PFSK-1 (cell line): ENCODE results near the gene STK35.

Experiments used
- FOXP2 ChIP-seq: optimal IDR thresholded peaks from 2 replicates; pipeline ENCODE3; 2011; ENCODE audit warnings: borderline replicate concordance, control low read depth, inconsistent platforms; ENCODE audit not compliant: insufficient read depth; ENCODE audit errors: extremely low read length, extremely low read depth
- POLR2AphosphoS5 ChIP-seq: IDR thresholded peaks from 2 replicates; pipeline ENCODE4 v1.6.1; 2012; ENCODE audit warnings: low read depth, mild to moderate bottlenecking, control low read depth, low read length, moderate library complexity
- SIN3A ChIP-seq: IDR thresholded peaks from 2 replicates; pipeline ENCODE4 v1.6.1; 2012; ENCODE audit warnings: mild to moderate bottlenecking, low read length, moderate library complexity, borderline replicate concordance; ENCODE audit not compliant: insufficient read depth
- TAF1 ChIP-seq: IDR thresholded peaks from 2 replicates; pipeline ENCODE4 v1.6.1; 2012; ENCODE audit warnings: low read length, control low read depth, borderline replicate concordance; ENCODE audit not compliant: insufficient read depth
- TF ChIP-seq, protein P1 (sequence below), 2 experiments: IDR thresholded peaks; 2 replicates each; pipeline versions ENCODE4 v1.6.1 to v1.8.0; 2011 to 2012; ENCODE audit warnings: low read depth in 2 of 2, low read length in 2 of 2, control low read depth in 1 of 2, inconsistent platforms in 1 of 2, mild to moderate bottlenecking in 1 of 2, moderate library complexity in 1 of 2; ENCODE audit not compliant: insufficient read depth in 1 of 2

STK35 gene

DNA sequence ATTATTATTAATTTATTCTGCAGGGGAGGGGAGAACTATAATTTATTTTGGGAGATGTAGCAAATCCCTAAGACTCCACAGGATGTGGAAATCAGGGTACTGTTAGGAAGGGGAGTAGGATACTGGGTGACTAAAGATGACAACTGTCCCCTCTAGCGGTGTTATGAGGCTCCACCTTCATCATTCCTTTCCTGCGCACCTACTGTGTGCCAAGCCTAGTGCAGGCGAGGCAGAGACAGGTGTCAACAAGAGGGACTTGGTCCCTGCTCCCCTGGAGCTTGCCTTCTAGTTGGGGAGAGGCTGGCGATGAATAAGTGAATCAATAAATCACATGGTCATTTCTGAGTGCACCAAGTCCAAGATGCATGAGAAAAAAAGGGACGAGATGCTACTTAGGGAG, 65.5 kb downstream of the STK35 start:
- TF ChIP-seq FOXP2, result no peak
- TF ChIP-seq TAF1, result no peak
- TF ChIP-seq, protein P1, sequence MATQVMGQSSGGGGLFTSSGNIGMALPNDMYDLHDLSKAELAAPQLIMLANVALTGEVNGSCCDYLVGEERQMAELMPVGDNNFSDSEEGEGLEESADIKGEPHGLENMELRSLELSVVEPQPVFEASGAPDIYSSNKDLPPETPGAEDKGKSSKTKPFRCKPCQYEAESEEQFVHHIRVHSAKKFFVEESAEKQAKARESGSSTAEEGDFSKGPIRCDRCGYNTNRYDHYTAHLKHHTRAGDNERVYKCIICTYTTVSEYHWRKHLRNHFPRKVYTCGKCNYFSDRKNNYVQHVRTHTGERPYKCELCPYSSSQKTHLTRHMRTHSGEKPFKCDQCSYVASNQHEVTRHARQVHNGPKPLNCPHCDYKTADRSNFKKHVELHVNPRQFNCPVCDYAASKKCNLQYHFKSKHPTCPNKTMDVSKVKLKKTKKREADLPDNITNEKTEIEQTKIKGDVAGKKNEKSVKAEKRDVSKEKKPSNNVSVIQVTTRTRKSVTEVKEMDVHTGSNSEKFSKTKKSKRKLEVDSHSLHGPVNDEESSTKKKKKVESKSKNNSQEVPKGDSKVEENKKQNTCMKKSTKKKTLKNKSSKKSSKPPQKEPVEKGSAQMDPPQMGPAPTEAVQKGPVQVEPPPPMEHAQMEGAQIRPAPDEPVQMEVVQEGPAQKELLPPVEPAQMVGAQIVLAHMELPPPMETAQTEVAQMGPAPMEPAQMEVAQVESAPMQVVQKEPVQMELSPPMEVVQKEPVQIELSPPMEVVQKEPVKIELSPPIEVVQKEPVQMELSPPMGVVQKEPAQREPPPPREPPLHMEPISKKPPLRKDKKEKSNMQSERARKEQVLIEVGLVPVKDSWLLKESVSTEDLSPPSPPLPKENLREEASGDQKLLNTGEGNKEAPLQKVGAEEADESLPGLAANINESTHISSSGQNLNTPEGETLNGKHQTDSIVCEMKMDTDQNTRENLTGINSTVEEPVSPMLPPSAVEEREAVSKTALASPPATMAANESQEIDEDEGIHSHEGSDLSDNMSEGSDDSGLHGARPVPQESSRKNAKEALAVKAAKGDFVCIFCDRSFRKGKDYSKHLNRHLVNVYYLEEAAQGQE (IDR thresholded peaks at IDR 0.05; ENCODE audit: insufficient read depth in 1 of 2, low read depth in 2 of 2, low read length in 2 of 2), result no peak
- TF ChIP-seq POLR2AphosphoS5, result no peak
- TF ChIP-seq SIN3A, result no peak

DNA sequence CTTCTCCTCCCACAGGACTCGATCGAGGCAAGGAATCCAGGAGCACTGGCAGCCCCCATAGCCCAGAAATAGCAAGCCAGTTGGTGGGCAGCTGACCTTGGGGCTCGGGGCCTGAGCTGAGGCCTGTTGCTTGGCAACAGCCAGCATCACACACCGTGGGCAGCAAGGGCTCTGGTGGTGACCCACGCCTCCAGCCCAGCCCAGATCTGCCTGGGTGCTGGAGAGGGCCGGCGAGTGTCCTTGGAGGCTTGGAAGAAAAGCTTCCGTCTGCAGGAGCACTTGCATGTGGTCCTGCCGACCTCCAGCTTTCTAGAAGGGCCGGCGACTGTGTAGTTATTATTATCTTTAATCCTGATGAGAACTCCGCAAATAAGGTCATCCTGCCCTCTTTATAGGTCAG, 67.3 kb downstream of the STK35 start:
- TF ChIP-seq SIN3A (no peak), POLR2AphosphoS5 (no peak), FOXP2 (no peak), TAF1 (no peak)
- TF ChIP-seq, protein P1 (IDR thresholded peaks at IDR 0.05; ENCODE audit: insufficient read depth in 1 of 2, low read depth in 2 of 2, low read length in 2 of 2), result no peak

DNA sequence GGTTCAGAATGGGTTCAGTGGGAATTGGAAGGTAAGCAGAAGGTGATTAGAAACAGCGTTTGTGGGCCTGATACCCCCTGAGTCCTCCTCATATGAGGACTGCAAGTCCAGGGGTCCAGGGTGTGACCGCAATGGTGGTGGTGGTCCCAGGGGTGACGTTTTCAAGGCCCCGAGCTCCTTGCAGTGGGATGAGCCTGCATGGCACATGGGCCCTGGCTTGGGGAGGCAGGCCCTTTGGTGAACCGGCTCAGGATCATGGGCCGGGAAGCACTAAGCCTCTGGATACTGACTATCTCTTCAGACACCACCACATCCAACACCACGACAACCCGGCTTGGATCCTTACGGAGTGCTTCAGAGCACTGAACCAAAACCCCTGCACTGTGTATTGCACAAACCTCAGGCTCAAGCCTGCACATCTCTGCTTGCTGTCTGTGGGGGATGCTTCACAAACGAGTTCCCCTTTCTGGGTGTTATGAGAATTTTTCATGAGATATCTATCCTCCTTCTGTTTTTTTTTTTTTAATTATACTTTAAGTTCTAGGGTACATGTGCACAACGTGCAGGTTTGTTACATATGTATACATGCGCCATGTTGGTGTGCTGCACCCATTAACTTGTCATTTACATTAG, 67.9 kb downstream of the STK35 start:
- no peak for TF ChIP-seq TAF1
- no peak for TF ChIP-seq SIN3A
- no peak for TF ChIP-seq FOXP2
- TF ChIP-seq, protein P1 (IDR thresholded peaks at IDR 0.05; ENCODE audit: insufficient read depth in 1 of 2, low read depth in 2 of 2, low read length in 2 of 2), result no peak
- TF ChIP-seq POLR2AphosphoS5, result no peak

GRCh38 chr20:2170404-2170803, 68.8 kb downstream of the STK35 start:
- TF ChIP-seq, protein P1 (IDR thresholded peaks at IDR 0.05; ENCODE audit: insufficient read depth in 1 of 2, low read depth in 2 of 2, low read length in 2 of 2), result no peak
- TF ChIP-seq FOXP2 (no peak), TAF1 (no peak)

DNA sequence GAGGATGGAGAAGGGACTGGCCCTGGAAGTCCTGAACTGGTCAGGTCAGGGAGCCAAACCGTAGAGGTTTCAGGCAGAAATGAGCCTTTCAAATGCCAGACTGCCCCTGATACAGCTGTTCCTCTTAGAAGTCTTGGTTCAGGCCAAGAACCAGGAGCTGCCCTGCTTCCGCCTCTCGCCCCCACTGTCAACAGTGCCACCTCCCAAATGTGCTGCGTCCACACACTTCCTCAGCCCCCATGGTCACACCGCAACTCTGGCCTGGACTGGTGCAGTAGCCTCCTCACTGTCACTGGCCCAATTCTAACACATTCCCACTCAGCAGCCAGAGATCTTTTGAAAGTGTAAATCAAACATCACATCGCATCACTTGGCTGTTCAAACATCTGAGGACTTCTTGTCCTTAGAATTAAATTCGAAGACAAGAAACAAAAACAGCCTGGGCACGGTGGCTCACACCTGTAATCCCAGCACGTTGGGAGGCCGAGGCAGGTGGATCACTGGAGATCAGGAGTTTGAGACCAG, 69.7 kb downstream of the STK35 start:
- no peak for TF ChIP-seq FOXP2
- TF ChIP-seq, protein P1 (IDR thresholded peaks at IDR 0.05; ENCODE audit: insufficient read depth in 1 of 2, low read depth in 2 of 2, low read length in 2 of 2), result no peak
- no peak for TF ChIP-seq POLR2AphosphoS5
- no peak for TF ChIP-seq TAF1
